Activated naive CD4-positive, alpha-beta T cell treated with anti-CD3 and anti-CD28 coated beads, Interleukin-2, amount 50 U/mL, for 24 hours (primary cell): Measurements from ENCODE around the gene SLC25A41.

Experiments
- H3K27ac Mint-ChIP-seq: one replicate; pipeline ENCODE4 v1.8.0; 2021; ENCODE audit warnings: mild to moderate bottlenecking, mixed read lengths
- H3K27me3 Mint-ChIP-seq: one replicate; pipeline ENCODE4 v1.8.0; 2021; ENCODE audit warnings: mixed read lengths
- H3K36me3 Mint-ChIP-seq: one replicate; pipeline ENCODE4 v1.8.0; 2021; ENCODE audit warnings: mixed read lengths
- H3K4me1 Mint-ChIP-seq: one replicate; pipeline ENCODE4 v1.8.0; 2021; ENCODE audit warnings: mixed read lengths
- H3K4me3 Mint-ChIP-seq: one replicate; pipeline ENCODE4 v1.8.0; 2021; ENCODE audit warnings: mild to moderate bottlenecking, mixed read lengths
- H3K9me3 Mint-ChIP-seq: one replicate; pipeline ENCODE4 v1.8.0; 2021; ENCODE audit warnings: mixed read lengths

SLC25A41 gene

GRCh38 chr19:6379744-6380143, 53.8 kb downstream of the SLC25A41 start:
- H3K4me3 Mint-ChIP-seq, result no peak overlapping the region
- no peaks in the 10 kb centered on the region for H3K27me3 Mint-ChIP-seq
- no peaks in the 10 kb centered on the region for H3K4me1 Mint-ChIP-seq
- H3K9me3 Mint-ChIP-seq, result no peaks in the 10 kb centered on the region
- peaks cover 12% of the 10 kb centered on the region for H3K36me3 Mint-ChIP-seq
- no peak overlapping the region for H3K27ac Mint-ChIP-seq

- H3K9me3 Mint-ChIP-seq, result no peaks in the 10 kb centered on the region
- no peaks in the 10 kb centered on the region for H3K27me3 Mint-ChIP-seq
- H3K27ac Mint-ChIP-seq, result no peak overlapping the region
- peaks cover 12% of the 10 kb centered on the region for H3K36me3 Mint-ChIP-seq
- H3K4me1 Mint-ChIP-seq, result peaks cover 4% of the 10 kb centered on the region
- no peak overlapping the region for H3K4me3 Mint-ChIP-seq
These were observed 55.1 kb downstream of the SLC25A41 start for GRCh38 chr19:6378486-6378885.

GRCh38 chr19:6378041-6378440, 55.5 kb downstream of the SLC25A41 start:
- no peaks in the 10 kb centered on the region for H3K27me3 Mint-ChIP-seq
- peaks cover 4% of the 10 kb centered on the region for H3K4me1 Mint-ChIP-seq
- H3K36me3 Mint-ChIP-seq, result peaks cover 10% of the 10 kb centered on the region
- H3K27ac Mint-ChIP-seq, result no peak overlapping the region
- no peaks in the 10 kb centered on the region for H3K9me3 Mint-ChIP-seq
- H3K4me3 Mint-ChIP-seq, result no peak overlapping the region

GRCh38 chr19:6376512-6377190, 56.9 kb downstream of the SLC25A41 start:
- Mint-ChIP-seq H3K27ac (no peak overlapping the region), H3K4me3 (no peak overlapping the region), H3K27me3 (no peaks in the 10 kb centered on the region), H3K36me3 (peaks cover 9% of the 10 kb centered on the region), H3K9me3 (no peaks in the 10 kb centered on the region), H3K4me1 (peaks cover 11% of the 10 kb centered on the region)
